D721Med (cell line): Measurements from ENCODE around the gene NFX1.
"Not testable (repeated sequence)": the region's sequence is repeated elsewhere in the genome, so short reads cannot be mapped to it uniquely, and the experiment has no call there.

Source experiments
- DNase-seq: peaks from one replicate; pipeline ENCODE4 v3.0.0; 2011; ENCODE audit warnings: low spot score; ENCODE audit not compliant: insufficient read length
- FAIRE-seq: peaks from 2 replicates; lab custom pipeline; 2011; peaks lifted over from hg19 to GRCh38; lab: Jason Lieb, UNC
- CTCF ChIP-seq: IDR thresholded peaks from 2 replicates; pipeline ENCODE4 v1.5.1; 2012; ENCODE audit warnings: mild to moderate bottlenecking, control low read depth; ENCODE audit not compliant: insufficient read depth; ENCODE audit errors: missing control alignments

The NFX1 gene

DNA sequence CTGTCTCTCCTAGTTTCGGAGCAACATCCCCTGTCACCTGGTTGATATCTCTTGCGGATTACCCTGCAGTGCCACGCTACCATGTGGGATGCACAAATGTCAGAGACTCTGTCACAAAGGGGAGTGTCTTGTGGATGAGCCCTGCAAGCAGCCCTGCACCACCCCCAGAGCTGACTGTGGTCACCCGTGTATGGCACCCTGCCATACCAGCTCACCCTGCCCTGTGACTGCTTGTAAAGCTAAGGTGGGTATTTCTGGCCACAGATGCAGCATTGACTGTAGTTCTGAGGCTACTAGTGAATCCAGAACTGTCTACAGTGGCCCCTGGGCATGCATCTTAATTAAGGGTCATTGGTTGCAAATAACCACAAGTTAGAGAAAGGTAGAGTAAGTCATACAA lies 61.2 kb downstream of the NFX1 start:
- no peak for TF ChIP-seq CTCF
- no peak for DNase-seq
- no peak for FAIRE-seq

DNA sequence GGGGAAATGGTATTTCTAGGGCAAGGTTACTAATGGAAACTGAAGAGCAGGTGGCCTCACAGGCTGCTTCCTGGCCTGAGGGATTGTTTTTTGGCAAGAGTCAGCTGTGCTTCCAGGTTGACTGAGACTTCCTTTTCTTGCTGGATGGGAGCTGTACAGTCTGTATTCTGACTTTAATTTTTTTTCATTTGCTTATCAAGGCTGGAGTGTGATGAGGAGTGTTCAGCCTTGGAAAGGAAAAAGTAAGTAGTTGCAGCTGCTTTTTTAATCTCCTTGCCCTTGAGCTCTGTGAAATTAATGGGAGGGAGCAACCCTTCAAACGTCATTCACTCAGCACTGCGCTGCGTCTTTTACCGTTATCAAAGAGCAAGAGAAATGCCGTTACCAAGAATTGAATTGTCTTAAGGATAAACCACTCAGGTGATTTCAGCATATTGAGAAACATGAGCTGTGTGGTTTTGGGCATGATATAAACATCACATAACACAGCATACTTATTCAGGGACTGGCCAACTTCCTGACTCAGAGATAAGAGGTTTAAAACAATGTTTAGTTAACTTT lies 64.4 kb downstream of the NFX1 start:
- DNase-seq (no peak), FAIRE-seq (no peak)
- no peak for TF ChIP-seq CTCF

DNA sequence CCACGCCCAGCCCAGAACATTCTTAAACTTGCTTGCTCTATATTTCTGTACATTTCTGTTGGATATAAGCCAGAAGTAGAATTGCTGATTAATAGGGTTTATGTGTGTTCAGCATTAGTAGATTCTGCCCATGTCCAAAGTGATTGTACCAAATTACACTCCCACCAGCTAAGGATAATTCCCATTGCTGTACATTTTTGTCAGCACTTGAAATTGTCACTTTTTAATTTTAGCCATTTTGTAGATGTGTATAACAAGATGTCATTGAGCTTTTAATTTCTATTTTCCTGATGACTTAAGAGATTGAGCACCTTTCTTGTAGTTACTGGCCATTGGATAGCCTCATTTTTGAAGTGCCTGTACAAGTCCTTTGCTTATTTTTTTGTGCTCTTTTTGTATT lies 65.6 kb downstream of the NFX1 start:
- no peak for FAIRE-seq
- no peak for DNase-seq
- TF ChIP-seq CTCF: no peak

- not testable (repeated sequence) for FAIRE-seq, DNase-seq
These were observed 68.3 kb downstream of the NFX1 start for GRCh38 chr9:33358641-33359040.

DNA sequence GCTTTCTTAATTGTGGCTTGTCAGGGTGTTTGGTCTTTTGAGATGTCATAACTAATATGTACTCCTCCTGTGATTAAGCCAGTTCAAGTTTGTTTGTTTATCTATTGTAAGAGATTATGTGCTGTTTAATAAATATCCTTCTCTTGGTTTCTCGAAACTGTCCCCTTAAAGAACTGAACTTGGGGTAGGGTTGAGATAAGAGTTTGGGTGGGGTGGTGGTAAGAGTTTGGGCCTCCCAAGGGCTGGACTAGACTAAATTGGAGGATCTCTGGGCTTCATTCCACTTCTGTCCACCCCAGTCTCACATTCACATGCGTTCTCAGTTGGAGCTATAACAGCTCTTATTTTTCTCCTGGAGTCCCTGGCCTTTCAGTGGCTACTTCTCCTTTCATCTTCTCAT lies 73.8 kb downstream of the NFX1 start:
- FAIRE-seq (no peak), DNase-seq (no peak)
- no peak for TF ChIP-seq CTCF

- FAIRE-seq, DNase-seq: not testable (repeated sequence)
These were observed 74.5 kb downstream of the NFX1 start for GRCh38 chr9:33364814-33365213.

DNA sequence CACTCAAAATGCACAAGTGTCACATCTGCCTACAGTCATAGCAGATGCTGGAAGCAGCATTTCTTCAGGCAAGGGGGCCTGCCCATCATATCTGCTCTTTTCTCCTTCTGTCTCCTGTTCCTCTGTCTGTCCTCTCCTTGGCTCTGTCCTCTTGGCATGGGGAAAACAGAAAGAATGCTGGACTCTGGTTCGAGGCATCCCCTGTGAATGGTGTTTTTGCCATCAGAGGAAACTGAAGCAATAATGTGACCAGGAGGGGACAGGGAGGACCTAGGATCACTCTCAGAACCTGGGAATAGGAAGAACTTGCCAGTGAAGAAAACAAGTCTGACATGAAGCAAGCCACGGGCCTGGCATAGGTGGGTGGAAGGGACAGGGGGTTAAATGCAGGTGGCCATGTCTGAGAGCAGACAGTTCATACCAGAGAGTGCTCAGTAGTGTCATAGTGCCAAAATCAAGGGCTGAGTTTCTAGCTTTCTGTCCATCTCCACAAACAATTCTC lies 76.7 kb downstream of the NFX1 start:
- TF ChIP-seq CTCF: no peak

GRCh38 chr9:33372900-33373299 lies 82.6 kb downstream of the NFX1 start:
- no peak for TF ChIP-seq CTCF
- FAIRE-seq (no peak), DNase-seq (no peak)

More for the DNA sequence above, 76.7 kb downstream of the NFX1 start:
- DNase-seq (no peak), FAIRE-seq (no peak)
